Purkinje cell (primary cell): ENCODE data around the gene WDFY2. TPM values are rescaled to one million over a fixed set of nuclear protein-coding genes. Genes with fewer than 3 reads are reported as not detected.

Experiments
- polyA plus RNA-seq: library from polyadenylated mRNA; unstranded; fragments of >200 nt; fragmentation: Nextera tagmentation; gene quantifications from 2 replicates; pipeline ENCODE4 v1.2.1, GENCODE V29; 2014

Gene WDFY2, protein sequence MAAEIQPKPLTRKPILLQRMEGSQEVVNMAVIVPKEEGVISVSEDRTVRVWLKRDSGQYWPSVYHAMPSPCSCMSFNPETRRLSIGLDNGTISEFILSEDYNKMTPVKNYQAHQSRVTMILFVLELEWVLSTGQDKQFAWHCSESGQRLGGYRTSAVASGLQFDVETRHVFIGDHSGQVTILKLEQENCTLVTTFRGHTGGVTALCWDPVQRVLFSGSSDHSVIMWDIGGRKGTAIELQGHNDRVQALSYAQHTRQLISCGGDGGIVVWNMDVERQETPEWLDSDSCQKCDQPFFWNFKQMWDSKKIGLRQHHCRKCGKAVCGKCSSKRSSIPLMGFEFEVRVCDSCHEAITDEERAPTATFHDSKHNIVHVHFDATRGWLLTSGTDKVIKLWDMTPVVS
- polyA plus RNA-seq = 3.5 and 7.4 TPM in 2 replicates

DNA sequence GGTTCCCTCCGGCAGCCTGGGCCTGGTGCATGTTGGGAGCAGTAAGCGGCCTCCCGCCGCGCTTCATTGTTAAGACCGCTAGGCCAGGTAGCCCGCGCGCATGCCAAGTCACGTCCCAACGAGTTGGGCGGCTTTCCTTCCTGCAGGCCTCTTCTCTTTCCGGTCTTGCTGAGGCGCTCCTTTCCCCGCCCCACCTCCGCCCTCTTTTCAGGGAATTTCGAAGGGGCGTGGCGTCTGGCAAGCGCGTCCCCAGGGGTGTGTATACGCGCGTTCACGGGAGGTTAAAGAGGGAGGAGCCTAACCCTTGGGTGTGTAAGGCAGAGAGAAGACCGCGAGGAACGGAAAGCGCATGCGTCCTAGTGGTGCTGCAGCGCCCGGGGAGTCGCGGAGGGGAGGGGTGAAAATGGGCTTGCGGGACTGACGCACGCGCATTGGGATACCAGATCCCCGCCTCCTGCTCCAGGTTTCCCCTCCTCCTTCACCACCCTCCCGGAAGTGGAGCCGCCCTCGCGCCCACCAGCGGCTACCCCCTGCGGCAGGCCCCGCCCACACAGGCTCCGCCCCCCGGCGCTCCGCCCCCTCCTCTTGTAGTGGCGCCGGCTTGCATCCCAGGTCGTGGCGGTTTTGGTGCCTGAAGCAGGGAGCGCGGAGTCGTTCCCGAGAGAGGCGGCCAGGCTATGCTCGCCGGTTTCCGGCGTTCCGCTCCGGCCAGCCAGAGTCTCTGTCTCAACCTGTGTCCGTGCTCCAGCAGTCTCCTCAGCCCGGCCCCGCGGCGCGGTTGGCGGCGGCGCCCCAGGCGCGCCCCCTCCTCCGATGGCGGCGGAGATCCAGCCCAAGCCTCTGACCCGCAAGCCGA is at the start of gene WDFY2:
Gene WDFY2 (plus strand): TSS at position 588 of the 856 bp plus-strand sequence. CDS start 226 bp downstream, at position 814.

GRCh38 chr13:51803422-51804294 is 219.4 kb downstream of the WDFY2 start, which contains the start of gene DHRS12:
Gene DHRS12, minus strand, starts transcription at chr13:51804163. Its CDS starts 4,504 bp downstream, at chr13:51799659.

Other genes with a start within 250 kb of the WDFY2 start
- not detected in 2 replicates for gene SERPINE3, start 244.8 kb upstream of the WDFY2 start, polyA plus RNA-seq
- 21.1 and 27.9 TPM in 2 replicates for gene INTS6, start 131.4 kb upstream of the WDFY2 start, polyA plus RNA-seq
- gene DHRS12, start 219.7 kb downstream of the WDFY2 start, polyA plus RNA-seq = 0.66 and 4.2 TPM in 2 replicates